Pancreas (tissue), 10 donors: Measurements from ENCODE around the gene ACOXL. TPM values are rescaled to one million over a fixed set of nuclear protein-coding genes. Genes with fewer than 3 reads are reported as not detected.

Experiments
- ATAC-seq, 4 donors: fragments of 200-7000 bp; cut with Tn5 transposase; one replicate each; pipeline versions ENCODE4 v1.8.0 to v1.9.1; 2020; ENCODE audit warnings: mild to moderate bottlenecking in 4 of 4, moderate library complexity in 4 of 4
- DNase-seq, 6 donors: peaks; one replicate each; pipeline ENCODE4 v3.0.0-alpha.2; 2020
- FAIRE-seq: peaks from 2 replicates; lab custom pipeline; 2012; peaks lifted over from hg19 to GRCh38; lab: Jason Lieb, UNC
- H3K27ac ChIP-seq, 4 donors: fragments of 200-600 bp; sonication (generic); 1 replicate in 3 of 4; 2 replicates in 1 of 4; pipeline versions ENCODE4 v1.5.0 to v1.8.0; 2020
- H3K27me3 ChIP-seq, 4 donors: fragments of 200-600 bp; one replicate each; pipeline ENCODE4 v1.8.0; 2021
- H3K36me3 ChIP-seq, 3 donors: fragments of 200-600 bp; sonication (generic) in 1 of 3; one replicate each; pipeline versions ENCODE4 v1.5.0 to v1.8.0; 2020 to 2021
- H3K4me1 ChIP-seq, 3 donors: fragments of 200-600 bp; one replicate each; pipeline ENCODE4 v1.8.0; 2021
- H3K4me3 ChIP-seq, 4 donors: fragments of 200-600 bp; sonication (generic) in 2 of 4; one replicate each; pipeline versions ENCODE4 v1.5.0 to v1.8.0; 2020 to 2021
- H3K9me3 ChIP-seq, 4 donors: fragments of 200-600 bp; one replicate each; pipeline ENCODE4 v1.8.0; 2021
- WGBS, 2 donors: extraction: QIAGEN DNeasy Blood & Tissue Kit; methylation state at CpG; one replicate each; pipeline ENCODE4 v1.1.7; 2013; 5-methylcytosine and 5-hydroxymethylcytosine counted together
- intact Hi-C, 3 donors: fragments of 100-400 bp; cut with DNase I; formaldehyde crosslinking; loops; one replicate each; pipeline versions ENCODE4 v1.11.1 to v1.14.2; 2022
- polyA plus RNA-seq, 2 donors: library from polyadenylated mRNA; stranded (reverse); fragments of 200-250 nt; gene quantifications; one replicate each; pipeline ENCODE4 v1.2.3, GENCODE V29; 2013
- total RNA-seq, 6 donors: library from RNA; stranded (reverse); fragmentation: NEBNext Ultra II Directional in 4 of 6; extraction: Animal tissue kit (Norgen Biotek cat#: 25700) in 4 of 6; gene quantifications; one replicate each; pipeline versions ENCODE4 v1.2.1 to v1.2.4, GENCODE V29; 2021 to 2023
- TF ChIP-seq, protein P1 (sequence below), 4 donors: fragments of 200-600 bp; sonication (generic) in 3 of 4; IDR thresholded peaks; one replicate each; pipeline versions ENCODE4 v1.5.0 to v1.8.0; 2021; ENCODE audit warnings: antibody characterized with exemption in 4 of 4
- donor health status: healthy with polysubstance abuse.
- donor health status: DM: no; HTN: no; CAD: no; lungs with moderate emphysema.
- donor health status: DM: no; HTN: no; CAD: no.
- donor health status: control.
- donor health status: control.
- donor health status: Bipolar disorder and iron deficiency.
- donor health status: DM: yes; HTN: yes; CAD: no.
- donor health status: DM: no; HTN: no; CAD: no.
- donor health status: DM: no; HTN: no; CAD: no.
- donor health status: DM: yes; HTN: yes; CAD: no.

Gene ACOXL
- total and polyA plus RNA-seq, 8 donors, result 0.06 to 0.75 (median 0.21) TPM; not detected in 2

- Histone ChIP-seq H3K9me3 (no peaks in the 10 kb centered on the region), H3K4me1 (no peaks in the 10 kb centered on the region), H3K36me3 (no peaks in the 10 kb centered on the region), H3K27ac (no peak overlapping the region), H3K4me3 (no peak overlapping the region), H3K27me3 (no peaks in the 10 kb centered on the region)
- no peak for DNase-seq
- WGBS, 2 donors, result 91 to 95% methylated on average over 2 of the region's 2 CpGs
- intact Hi-C loops, result no loop called here
- no peak for FAIRE-seq
- TF ChIP-seq, protein P1, sequence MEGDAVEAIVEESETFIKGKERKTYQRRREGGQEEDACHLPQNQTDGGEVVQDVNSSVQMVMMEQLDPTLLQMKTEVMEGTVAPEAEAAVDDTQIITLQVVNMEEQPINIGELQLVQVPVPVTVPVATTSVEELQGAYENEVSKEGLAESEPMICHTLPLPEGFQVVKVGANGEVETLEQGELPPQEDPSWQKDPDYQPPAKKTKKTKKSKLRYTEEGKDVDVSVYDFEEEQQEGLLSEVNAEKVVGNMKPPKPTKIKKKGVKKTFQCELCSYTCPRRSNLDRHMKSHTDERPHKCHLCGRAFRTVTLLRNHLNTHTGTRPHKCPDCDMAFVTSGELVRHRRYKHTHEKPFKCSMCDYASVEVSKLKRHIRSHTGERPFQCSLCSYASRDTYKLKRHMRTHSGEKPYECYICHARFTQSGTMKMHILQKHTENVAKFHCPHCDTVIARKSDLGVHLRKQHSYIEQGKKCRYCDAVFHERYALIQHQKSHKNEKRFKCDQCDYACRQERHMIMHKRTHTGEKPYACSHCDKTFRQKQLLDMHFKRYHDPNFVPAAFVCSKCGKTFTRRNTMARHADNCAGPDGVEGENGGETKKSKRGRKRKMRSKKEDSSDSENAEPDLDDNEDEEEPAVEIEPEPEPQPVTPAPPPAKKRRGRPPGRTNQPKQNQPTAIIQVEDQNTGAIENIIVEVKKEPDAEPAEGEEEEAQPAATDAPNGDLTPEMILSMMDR (IDR thresholded peaks at IDR 0.05), result peak in 3 of 4 donors; percentile 15 to 25 (median 18)
- ATAC-seq, result no peak
Observed at GRCh38 chr2:111134055-111134454, 401.7 kb downstream of the ACOXL start.

DNA sequence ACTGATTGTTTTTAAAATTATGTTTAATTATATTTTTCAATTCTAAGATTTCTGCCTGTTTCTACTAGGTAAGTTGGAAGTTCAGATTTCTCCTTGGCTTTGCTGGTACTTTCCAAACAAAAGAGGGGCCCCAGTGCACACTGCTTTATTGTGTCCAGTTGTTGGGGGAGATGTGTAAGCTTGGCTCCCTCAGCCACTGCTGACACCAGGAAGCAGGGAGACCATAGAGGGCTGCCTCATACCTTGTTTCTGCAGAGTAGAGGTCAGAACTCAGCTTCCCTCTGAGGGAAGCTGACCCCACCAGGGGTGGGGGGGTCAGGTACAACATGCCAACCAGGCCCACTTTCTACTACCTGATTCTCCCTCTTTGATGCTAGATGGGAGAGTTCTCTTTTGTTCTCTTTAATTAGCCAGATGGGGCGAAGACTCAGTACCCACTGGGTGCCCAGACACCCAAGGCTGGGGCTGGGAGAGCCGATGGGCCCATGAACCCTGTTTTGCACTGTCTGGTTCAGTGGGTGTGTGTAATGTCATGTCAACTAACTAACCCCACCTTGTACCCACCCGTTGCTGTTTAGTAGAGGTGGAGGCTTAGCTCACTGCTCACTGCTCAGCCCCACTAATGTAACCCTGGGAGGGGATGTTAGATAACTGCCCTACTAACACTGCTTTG, 403.0 kb downstream of the ACOXL start:
- Histone ChIP-seq H3K4me3 (no peak overlapping the region), H3K27me3 (no peaks in the 10 kb centered on the region), H3K36me3 (no peaks in the 10 kb centered on the region), H3K27ac (no peak overlapping the region), H3K4me1 (peaks cover 0 to 10% (median 8%) of the 10 kb centered on the region in 3 donors), H3K9me3 (no peaks in the 10 kb centered on the region)
- no peak for FAIRE-seq
- whole genome bisulfite sequencing, 2 donors, result 85 to 90% methylated on average over 3 of the region's 3 CpGs
- TF ChIP-seq, protein P1 (IDR thresholded peaks at IDR 0.05), result no peak
- no peak for DNase-seq
- intact Hi-C loops, result no loop called here
- no peak for ATAC-seq

- no peak overlapping the region for H3K27ac ChIP-seq
- no peak overlapping the region for H3K4me3 ChIP-seq
- DNase-seq (peak in 1 of 6 donors; percentile 46), ATAC-seq (peak; percentile 12 to 65 (median 48)), FAIRE-seq (no peak)
- no peaks in the 10 kb centered on the region for H3K9me3 ChIP-seq
- 64 to 69% methylated on average over 9 of the region's 9 CpGs for WGBS, 2 donors
- H3K36me3 ChIP-seq, result no peaks in the 10 kb centered on the region
- no peaks in the 10 kb centered on the region for H3K27me3 ChIP-seq
- TF ChIP-seq, protein P1 (IDR thresholded peaks at IDR 0.05), result no peak
- intact Hi-C loops, result no loop called here
- peaks cover 0 to 10% (median 8%) of the 10 kb centered on the region in 3 donors for H3K4me1 ChIP-seq
Observed at GRCh38 chr2:111135910-111136297, 403.5 kb downstream of the ACOXL start.

DNA sequence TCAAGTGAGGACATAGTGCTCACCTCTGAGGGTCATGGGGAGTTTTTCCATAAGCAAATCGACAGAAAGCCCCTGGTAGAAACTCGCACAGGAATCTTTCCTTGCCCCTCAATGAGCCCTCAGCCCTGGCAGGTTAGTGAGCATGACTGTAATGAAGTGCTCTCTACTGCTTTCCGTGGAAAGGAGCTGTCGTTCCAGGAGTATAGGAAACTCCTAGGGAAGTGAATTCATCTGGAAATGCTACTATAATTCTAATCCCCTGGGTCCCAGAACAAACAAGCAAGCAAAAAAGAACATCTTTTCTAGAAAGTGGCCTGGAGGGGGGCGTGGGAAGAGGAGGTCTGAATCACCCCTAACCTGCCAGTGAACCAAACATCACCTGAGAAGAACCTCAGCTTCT, 406.5 kb downstream of the ACOXL start:
- 86 to 88% methylated on average over 5 of the region's 5 CpGs for WGBS, 2 donors
- ATAC-seq (no peak), FAIRE-seq (no peak), DNase-seq (no peak)
- TF ChIP-seq, protein P1 (IDR thresholded peaks at IDR 0.05), result no peak
- H3K36me3 ChIP-seq, result peaks cover 0 to 4% (median 0%) of the 10 kb centered on the region in 3 donors
- no peak overlapping the region for H3K27ac ChIP-seq
- H3K4me3 ChIP-seq, result no peak overlapping the region
- no peaks in the 10 kb centered on the region for H3K27me3 ChIP-seq
- no peaks in the 10 kb centered on the region for H3K9me3 ChIP-seq
- H3K4me1 ChIP-seq, result peaks cover 0 to 10% (median 8%) of the 10 kb centered on the region in 3 donors
- intact Hi-C loops, result no loop called here
